ENCODE measurements around the gene MRPS15.
A peak's percentile ranks its signal among the peaks of the same experiment; 100 is the strongest.

The MRPS15 gene

GRCh38 chr1:36440044-36440443 lies 24.1 kb downstream of the MRPS15 start:
- DNase-seq (ENCODE audit: low read depth, low spot score): no peak

GRCh38 chr1:36438715-36439114 lies 25.5 kb downstream of the MRPS15 start:
- H3K4me3 ChIP-seq (ENCODE audit: low read length): no peak overlapping the region
- no peak for DNase-seq (ENCODE audit: low read depth, low spot score)

More at GRCh38 chr1:36440044-36440443, 24.1 kb downstream of the MRPS15 start:
- H3K4me3 ChIP-seq (ENCODE audit: low read length): no peak overlapping the region

DNA sequence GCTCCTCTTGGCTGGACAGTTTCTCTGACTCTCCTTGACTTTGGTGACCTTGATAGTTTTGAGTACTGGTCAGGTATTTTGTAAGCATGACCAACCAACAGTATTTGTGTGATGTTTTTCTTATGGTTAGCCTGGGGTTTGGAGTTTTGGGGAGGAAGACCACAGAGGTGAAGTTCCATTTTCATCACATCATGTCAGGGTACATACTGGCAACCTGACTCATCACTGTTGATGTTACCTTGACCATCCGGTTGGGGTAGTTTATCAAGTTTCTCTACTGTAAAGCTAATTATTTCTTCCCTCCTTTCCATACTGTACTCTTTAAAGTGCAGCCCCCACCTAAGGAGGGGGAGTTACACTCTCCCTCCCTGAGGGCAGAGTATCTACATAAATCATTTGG lies 27.4 kb downstream of the MRPS15 start:
- no peak for DNase-seq (ENCODE audit: low read depth, low spot score)
- no peak overlapping the region for H3K4me3 ChIP-seq (ENCODE audit: low read length)

GRCh38 chr1:36433102-36433501 lies 31.1 kb downstream of the MRPS15 start:
- no peak overlapping the region for H3K4me3 ChIP-seq (ENCODE audit: low read length)
- no peak for DNase-seq (ENCODE audit: low read depth, low spot score)

DNA sequence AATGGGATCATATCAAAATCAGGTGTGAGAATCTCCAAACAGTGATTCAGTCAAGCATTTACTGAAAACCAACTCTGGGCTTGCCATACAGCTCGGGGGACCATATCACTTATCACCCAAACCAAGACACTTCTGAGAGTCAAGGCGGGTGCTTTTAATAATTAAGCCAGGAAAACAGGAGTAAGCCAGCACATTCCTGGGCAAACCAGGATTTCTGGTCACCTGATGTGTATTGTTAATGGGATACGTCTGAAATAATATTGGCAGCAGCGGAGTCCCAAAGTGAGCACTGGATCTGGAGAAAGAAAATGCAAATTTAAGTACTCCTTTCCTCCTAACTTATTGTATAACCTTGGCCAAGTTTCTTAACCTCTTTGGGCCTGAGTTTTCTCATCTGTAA lies 31.6 kb downstream of the MRPS15 start:
- DNase-seq (ENCODE audit: low read depth, low spot score): no peak
- no peak overlapping the region for H3K4me3 ChIP-seq (ENCODE audit: low read length)

DNA sequence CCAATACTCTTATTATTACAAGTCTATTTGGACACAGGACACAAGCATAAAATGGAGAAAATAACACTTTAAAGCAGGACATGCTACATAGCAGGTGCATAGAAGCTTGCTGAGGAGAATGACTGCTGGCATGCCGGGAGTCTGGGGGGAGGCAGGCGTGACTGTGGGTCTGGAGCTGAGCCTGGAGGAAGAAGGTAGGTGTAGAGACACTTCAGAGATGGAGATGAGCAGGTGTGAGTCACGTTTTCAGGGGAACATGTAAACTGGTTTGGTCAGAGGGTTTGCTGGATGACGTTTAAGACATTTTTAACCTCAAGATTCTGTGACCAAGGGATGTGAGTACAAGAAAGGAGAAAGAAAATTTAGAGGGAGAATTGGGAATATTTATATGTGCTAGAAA lies 38.4 kb downstream of the MRPS15 start:
- DNase-seq (ENCODE audit: low read depth, low spot score): no peak
- H3K4me3 ChIP-seq (ENCODE audit: low read length): no peak overlapping the region

DNA sequence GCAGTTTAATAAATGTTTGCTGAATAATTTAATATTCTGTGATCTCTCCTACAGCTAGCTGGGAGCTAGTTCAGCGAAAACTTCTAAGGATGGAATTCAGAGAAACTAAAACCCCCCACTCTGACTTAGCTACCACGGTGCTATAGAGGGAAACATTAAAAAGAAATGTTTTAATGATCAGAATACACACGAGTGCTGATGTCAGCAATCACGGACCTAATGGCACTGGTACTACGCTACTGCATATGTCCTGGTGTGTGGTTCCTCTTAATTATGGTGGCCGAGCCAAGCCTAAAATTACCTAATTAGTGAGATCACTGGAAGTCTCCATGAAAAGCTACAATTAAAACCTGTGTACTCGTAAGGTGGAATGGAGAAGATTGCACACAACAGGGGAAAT lies 42.5 kb downstream of the MRPS15 start:
- no peak for DNase-seq (ENCODE audit: low read depth, low spot score)
- H3K4me3 ChIP-seq (ENCODE audit: low read length): no peak overlapping the region

- DNase-seq (ENCODE audit: low read depth, low spot score): peak; percentile 81
- H3K4me3 ChIP-seq (ENCODE audit: low read length): peak overlapping the region; percentile 3; the same call in 1 of the 2 replicates
Observed at GRCh38 chr1:36420836-36421317, 43.3 kb downstream of the MRPS15 start.

DNA sequence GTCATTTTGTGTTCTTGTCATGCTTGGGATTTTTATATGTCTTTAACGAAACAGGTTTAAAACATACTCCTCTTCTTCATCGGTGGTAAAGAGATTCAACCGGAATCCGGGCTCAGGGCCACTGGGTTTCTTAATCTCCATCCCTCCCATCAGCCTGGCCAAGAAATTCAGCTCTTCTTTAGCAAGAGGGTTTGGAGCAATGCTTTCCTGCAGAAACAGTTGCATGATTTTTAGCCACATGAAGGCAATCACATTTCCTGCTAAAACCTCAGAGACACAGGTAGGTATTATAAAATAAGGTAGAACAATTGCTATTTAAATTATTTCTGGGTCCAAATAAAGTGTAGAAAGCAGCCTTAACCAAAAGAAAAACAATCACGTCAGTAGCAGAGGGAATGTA lies 43.8 kb downstream of the MRPS15 start:
- no peak for DNase-seq (ENCODE audit: low read depth, low spot score)
- peak overlapping the region; percentile 3; the same call in 1 of the 2 replicates for H3K4me3 ChIP-seq (ENCODE audit: low read length)

DNA sequence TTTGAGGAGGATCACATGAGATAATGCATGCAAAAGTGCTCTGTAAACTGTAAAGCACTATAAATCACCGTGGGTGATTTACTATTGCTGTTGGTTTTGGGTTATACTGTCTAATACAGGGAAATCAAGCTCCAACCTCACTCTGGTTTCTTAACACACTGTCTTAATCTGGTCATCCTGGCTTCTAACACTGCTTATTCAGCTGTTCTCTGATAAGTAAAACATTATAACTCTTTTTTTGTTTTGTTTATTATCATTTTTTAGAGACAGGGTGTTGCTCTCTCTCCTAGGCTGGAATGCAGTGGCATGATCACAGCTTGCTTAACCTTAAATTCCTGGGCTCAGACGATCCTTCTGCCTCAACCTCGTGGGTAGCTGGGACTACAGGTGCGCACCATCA lies 44.6 kb downstream of the MRPS15 start:
- no peak for DNase-seq (ENCODE audit: low read depth, low spot score)
- H3K4me3 ChIP-seq (ENCODE audit: low read length): no peak overlapping the region

DNA sequence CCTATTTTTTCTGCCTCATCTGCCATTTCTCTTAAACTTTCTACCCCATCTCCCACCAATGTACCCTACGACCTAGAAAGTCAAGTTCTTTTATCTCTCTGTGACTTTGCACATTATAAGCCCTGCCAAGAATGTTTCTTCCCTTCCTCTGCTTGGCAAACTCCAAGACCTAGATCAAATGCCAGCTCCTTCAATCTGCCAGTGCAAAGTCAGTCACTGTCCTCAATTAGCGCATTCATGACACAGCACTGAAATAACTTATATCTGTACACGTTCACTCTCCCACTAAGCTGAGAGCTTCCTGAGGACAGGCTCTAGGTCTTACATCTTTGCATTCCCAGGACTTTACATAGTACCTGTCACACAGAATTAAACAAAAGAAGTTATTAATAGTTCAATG lies 45.0 kb downstream of the MRPS15 start:
- H3K4me3 ChIP-seq (ENCODE audit: low read length): no peak overlapping the region
- no peak for DNase-seq (ENCODE audit: low read depth, low spot score)

DNA sequence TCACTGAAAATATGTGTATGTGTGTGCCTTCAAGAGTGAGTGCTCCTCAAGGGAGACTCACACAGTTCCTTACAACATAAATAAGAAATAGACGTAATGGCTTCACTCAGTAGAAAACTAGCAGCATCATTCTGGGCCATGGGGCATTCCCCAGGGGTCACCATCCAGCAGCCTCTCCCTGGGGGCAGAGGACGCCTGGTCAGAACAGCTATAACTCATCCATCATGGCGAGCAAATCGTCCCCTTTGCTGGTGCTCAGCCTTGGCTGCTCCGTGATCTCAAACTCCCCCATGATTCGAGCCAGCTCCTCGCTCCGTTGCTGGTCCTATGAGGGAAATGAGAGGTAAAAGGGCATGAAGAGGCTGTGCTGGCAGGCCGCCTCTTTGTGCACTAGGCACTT lies 46.3 kb downstream of the MRPS15 start:
- H3K4me3 ChIP-seq (ENCODE audit: low read length): no peak overlapping the region
- no peak for DNase-seq (ENCODE audit: low read depth, low spot score)

GRCh38 chr1:36415661-36416326 lies 48.4 kb downstream of the MRPS15 start:
- H3K4me3 ChIP-seq (ENCODE audit: low read length): no peak overlapping the region
- no peak for DNase-seq (ENCODE audit: low read depth, low spot score)

- DNase-seq (ENCODE audit: low read depth, low spot score): no peak
- no peak overlapping the region for H3K4me3 ChIP-seq (ENCODE audit: low read length)
Observed at GRCh38 chr1:36414384-36414783, 49.8 kb downstream of the MRPS15 start.

DNA sequence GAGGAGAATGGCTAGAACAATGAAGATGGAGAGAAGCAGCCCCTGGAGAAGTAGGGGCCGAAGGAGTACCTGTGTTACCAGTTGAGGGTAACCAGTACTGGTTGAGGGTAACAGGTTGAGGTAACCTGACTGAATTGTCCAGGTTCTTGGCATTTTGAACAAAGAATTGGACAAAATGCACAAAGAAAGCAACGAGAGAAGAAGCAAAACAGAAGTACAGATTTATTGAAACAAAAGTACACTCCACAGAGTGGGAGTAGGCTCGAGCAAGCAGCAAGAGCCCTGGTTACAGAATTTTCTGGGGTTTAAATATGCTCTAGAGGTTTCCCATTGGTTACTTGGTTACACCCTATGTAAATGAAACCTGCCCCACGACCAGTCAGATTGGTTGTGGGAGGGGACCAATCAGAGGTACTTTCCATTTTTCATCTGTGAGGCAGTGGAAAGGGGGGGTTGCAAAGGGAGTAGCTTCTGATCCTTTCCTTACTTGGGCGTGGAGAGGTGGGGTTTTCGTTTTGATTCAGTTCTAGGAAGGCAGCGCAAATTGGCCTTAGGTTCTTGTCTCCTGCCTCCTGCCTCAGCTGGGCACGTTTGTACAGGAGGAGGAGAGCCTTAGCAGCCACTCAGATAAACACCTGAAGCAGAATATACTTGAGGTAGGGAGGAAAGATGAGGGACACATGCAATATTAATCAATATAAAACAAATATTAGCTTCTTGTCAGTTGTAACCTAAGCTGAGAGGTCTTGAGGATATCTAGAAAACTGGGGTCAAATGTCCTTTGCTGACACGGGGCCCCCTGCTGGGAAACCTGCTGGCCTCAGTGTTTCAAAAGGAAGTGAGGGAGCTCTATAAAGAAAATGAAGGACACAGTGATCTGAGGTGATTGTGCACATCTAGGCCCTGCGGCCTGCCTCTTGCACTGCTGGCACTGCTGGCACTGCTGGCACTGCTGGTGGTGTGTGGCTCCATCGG lies 52.2 kb downstream of the MRPS15 start:
- no peak overlapping the region for H3K4me3 ChIP-seq (ENCODE audit: low read length)
- peak; percentile 64 for DNase-seq (ENCODE audit: low read depth, low spot score)

DNA sequence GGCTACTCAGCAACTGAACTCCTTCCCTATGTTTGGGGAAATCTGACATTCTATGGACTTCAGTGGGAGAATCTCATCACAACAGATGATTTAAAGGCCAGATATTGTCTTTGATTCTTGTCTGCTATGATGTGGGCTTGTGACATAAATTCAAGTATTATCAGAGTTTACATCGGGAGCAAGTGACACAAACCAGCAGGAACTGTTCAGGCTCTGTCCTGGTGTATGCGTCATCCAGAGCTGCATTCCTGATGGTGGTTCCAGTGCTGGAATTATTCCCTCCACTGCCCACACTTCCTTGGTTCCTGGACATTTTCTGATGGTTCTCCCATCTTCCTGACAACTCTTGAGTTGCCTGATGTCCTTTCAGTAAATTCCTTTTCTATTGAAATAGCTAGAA lies 55.7 kb downstream of the MRPS15 start:
- H3K4me3 ChIP-seq (ENCODE audit: low read length): no peak overlapping the region
- no peak for DNase-seq (ENCODE audit: low read depth, low spot score)

GRCh38 chr1:36406440-36406839 lies 57.7 kb downstream of the MRPS15 start:
- no peak for DNase-seq (ENCODE audit: low read depth, low spot score)
- no peak overlapping the region for H3K4me3 ChIP-seq (ENCODE audit: low read length)
